Hematopoietic multipotent progenitor cell (in vitro differentiated cells): ENCODE results near the gene BCAN. TPM values are rescaled to one million over a fixed set of nuclear protein-coding genes. Genes with fewer than 3 reads are reported as not detected.
A peak's percentile ranks its signal among the peaks of the same experiment; 100 is the strongest.

Experiments
- DNase-seq, 3 donors: peaks; one replicate each; pipeline ENCODE4 v3.0.0-alpha.2; 2011 to 2015; ENCODE audit warnings: low read depth in 2 of 3, low spot score in 2 of 3
- total RNA-seq: library from RNA; depleted of rRNA; stranded (reverse); fragments of >200 nt; gene quantifications from one replicate; pipeline ENCODE4 v1.2.3, GENCODE V29; 2012

The BCAN gene
- total RNA-seq, 1 donor = under 0.01 TPM

GRCh38 chr1:156692925-156693847, 51.3 kb downstream of the BCAN start:
- peak in 2 of 3 donors; percentile 35 to 56 for DNase-seq

- no peak for DNase-seq
These were observed 52.2 kb downstream of the BCAN start for GRCh38 chr1:156693848-156694689.

- no peak for DNase-seq
These were observed 52.7 kb downstream of the BCAN start for GRCh38 chr1:156694690-156694962.

- DNase-seq = no peak
These were observed 54.8 kb downstream of the BCAN start for GRCh38 chr1:156696755-156697154.

- no peak for DNase-seq
These were observed 55.6 kb downstream of the BCAN start for GRCh38 chr1:156697481-156697880.

GRCh38 chr1:156698995-156699394, 57.1 kb downstream of the BCAN start:
- DNase-seq = no peak

- DNase-seq = no peak
These were observed 59.0 kb downstream of the BCAN start for GRCh38 chr1:156700736-156701531.

GRCh38 chr1:156703336-156703735, 61.4 kb downstream of the BCAN start:
- DNase-seq = no peak

- DNase-seq = no peak
These were observed 61.8 kb downstream of the BCAN start for GRCh38 chr1:156703741-156704140.

- no peak for DNase-seq
These were observed 62.3 kb downstream of the BCAN start for GRCh38 chr1:156704166-156704711.

- DNase-seq = peak in 1 of 3 donors; percentile 55
These were observed 63.0 kb downstream of the BCAN start for GRCh38 chr1:156704930-156705320.

GRCh38 chr1:156705321-156705917, 63.5 kb downstream of the BCAN start, which contains the start of gene CRABP2:
Gene CRABP2 (minus strand): TSS chr1:156705583. CDS start chr1:156705446, 137 bp downstream.
- DNase-seq = peak in 2 of 3 donors; percentile 44 to 53

GRCh38 chr1:156705918-156706656, 64.2 kb downstream of the BCAN start:
- DNase-seq = peak in 2 of 3 donors; percentile 61 to 65

GRCh38 chr1:156706657-156707416, 64.9 kb downstream of the BCAN start:
- DNase-seq = peak in 2 of 3 donors; percentile 25 to 26

GRCh38 chr1:156707417-156708217, 65.7 kb downstream of the BCAN start:
- no peak for DNase-seq

GRCh38 chr1:156708218-156708661, 66.3 kb downstream of the BCAN start:
- DNase-seq = no peak

- no peak for DNase-seq
These were observed 67.1 kb downstream of the BCAN start for GRCh38 chr1:156709031-156709430.
